ENCODE measurements around the gene SCAP.

SCAP gene

GRCh38 chr3:47399016-47399415, 76.7 kb downstream of the SCAP start:
- Histone ChIP-seq H3K4me3 (replicated peaks; ENCODE audit: low read depth, low read length) (no peak overlapping the region), H3K27me3 (replicated peaks; ENCODE audit: control insufficient read depth, insufficient read depth, low read length) (no peaks in the 10 kb centered on the region), H3K36me3 (ENCODE audit: control insufficient read depth, insufficient read depth, low read length) (peaks cover 3% of the 10 kb centered on the region)
- TF ChIP-seq, protein P1, sequence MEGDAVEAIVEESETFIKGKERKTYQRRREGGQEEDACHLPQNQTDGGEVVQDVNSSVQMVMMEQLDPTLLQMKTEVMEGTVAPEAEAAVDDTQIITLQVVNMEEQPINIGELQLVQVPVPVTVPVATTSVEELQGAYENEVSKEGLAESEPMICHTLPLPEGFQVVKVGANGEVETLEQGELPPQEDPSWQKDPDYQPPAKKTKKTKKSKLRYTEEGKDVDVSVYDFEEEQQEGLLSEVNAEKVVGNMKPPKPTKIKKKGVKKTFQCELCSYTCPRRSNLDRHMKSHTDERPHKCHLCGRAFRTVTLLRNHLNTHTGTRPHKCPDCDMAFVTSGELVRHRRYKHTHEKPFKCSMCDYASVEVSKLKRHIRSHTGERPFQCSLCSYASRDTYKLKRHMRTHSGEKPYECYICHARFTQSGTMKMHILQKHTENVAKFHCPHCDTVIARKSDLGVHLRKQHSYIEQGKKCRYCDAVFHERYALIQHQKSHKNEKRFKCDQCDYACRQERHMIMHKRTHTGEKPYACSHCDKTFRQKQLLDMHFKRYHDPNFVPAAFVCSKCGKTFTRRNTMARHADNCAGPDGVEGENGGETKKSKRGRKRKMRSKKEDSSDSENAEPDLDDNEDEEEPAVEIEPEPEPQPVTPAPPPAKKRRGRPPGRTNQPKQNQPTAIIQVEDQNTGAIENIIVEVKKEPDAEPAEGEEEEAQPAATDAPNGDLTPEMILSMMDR (IDR thresholded peaks at IDR 0.05; ENCODE audit: insufficient read depth, low read length, poor library complexity, severe bottlenecking): no peak
- no peak for DNase-seq (ENCODE audit: extremely low read depth, insufficient read length)

- H3K27me3 ChIP-seq (replicated peaks; ENCODE audit: control insufficient read depth, insufficient read depth, low read length): no peaks in the 10 kb centered on the region
- DNase-seq (ENCODE audit: extremely low read depth, insufficient read length): no peak
- TF ChIP-seq, protein P1 (IDR thresholded peaks at IDR 0.05; ENCODE audit: insufficient read depth, low read length, poor library complexity, severe bottlenecking): no peak
- H3K4me3 ChIP-seq (replicated peaks; ENCODE audit: low read depth, low read length): no peak overlapping the region
- peaks cover 3% of the 10 kb centered on the region for H3K36me3 ChIP-seq (ENCODE audit: control insufficient read depth, insufficient read depth, low read length)
Observed at GRCh38 chr3:47398228-47398627, 77.5 kb downstream of the SCAP start.

GRCh38 chr3:47394881-47395280, 80.9 kb downstream of the SCAP start:
- DNase-seq (ENCODE audit: extremely low read depth, insufficient read length): no peak
- no peaks in the 10 kb centered on the region for H3K27me3 ChIP-seq (replicated peaks; ENCODE audit: control insufficient read depth, insufficient read depth, low read length)
- H3K4me3 ChIP-seq (replicated peaks; ENCODE audit: low read depth, low read length): no peak overlapping the region
- TF ChIP-seq, protein P1 (IDR thresholded peaks at IDR 0.05; ENCODE audit: insufficient read depth, low read length, poor library complexity, severe bottlenecking): no peak
- peaks cover 3% of the 10 kb centered on the region for H3K36me3 ChIP-seq (ENCODE audit: control insufficient read depth, insufficient read depth, low read length)

- DNase-seq (ENCODE audit: extremely low read depth, insufficient read length): no peak
- no peak overlapping the region for H3K4me3 ChIP-seq (replicated peaks; ENCODE audit: low read depth, low read length)
Observed at GRCh38 chr3:47394140-47394870, 81.4 kb downstream of the SCAP start.

DNA sequence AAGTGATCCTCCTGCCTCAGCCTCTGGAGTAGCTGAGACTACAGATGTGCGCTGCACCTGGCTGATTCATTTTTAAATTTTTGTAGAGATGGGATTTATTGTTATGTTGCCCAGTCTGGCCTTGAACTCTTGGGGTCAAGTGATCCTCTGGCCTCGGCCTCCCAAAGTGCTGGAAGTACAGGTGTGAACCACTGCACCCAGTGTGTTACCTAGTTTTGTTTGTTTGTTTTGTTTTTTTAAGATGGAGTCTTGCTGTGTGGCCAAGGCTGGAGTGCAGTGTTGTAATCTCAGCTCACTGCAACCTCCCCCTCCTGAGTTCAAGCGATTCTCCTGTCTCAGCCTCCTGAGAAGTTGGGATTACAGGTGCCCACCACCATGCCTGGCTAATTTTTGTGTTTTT, 82.8 kb downstream of the SCAP start:
- no peak for DNase-seq (ENCODE audit: extremely low read depth, insufficient read length)
- TF ChIP-seq, protein P1 (IDR thresholded peaks at IDR 0.05; ENCODE audit: insufficient read depth, low read length, poor library complexity, severe bottlenecking): no peak
- Histone ChIP-seq H3K4me3 (replicated peaks; ENCODE audit: low read depth, low read length) (no peak overlapping the region), H3K36me3 (ENCODE audit: control insufficient read depth, insufficient read depth, low read length) (peaks cover 2% of the 10 kb centered on the region; the same call in 1 of the 2 replicates), H3K27me3 (replicated peaks; ENCODE audit: control insufficient read depth, insufficient read depth, low read length) (no peaks in the 10 kb centered on the region)

More at GRCh38 chr3:47394140-47394870, 81.4 kb downstream of the SCAP start:
- TF ChIP-seq, protein P1 (IDR thresholded peaks at IDR 0.05; ENCODE audit: insufficient read depth, low read length, poor library complexity, severe bottlenecking): no peak
- no peaks in the 10 kb centered on the region for H3K27me3 ChIP-seq (replicated peaks; ENCODE audit: control insufficient read depth, insufficient read depth, low read length)
- H3K36me3 ChIP-seq (ENCODE audit: control insufficient read depth, insufficient read depth, low read length): peaks cover 2% of the 10 kb centered on the region

Data from GM06990 (cell line).